GM21786 (cell line): ENCODE measurements around the gene HADHA.
"Not testable (repeated sequence)": the region's sequence is repeated elsewhere in the genome, so short reads cannot be mapped to it uniquely, and the experiment has no call there.

Experiments
- ATAC-seq: cut with Tn5 transposase; IDR thresholded peaks from one replicate; pipeline ENCODE4 v1.9.1; 2021; ENCODE audit not compliant: unreplicated experiment

Gene HADHA

DNA sequence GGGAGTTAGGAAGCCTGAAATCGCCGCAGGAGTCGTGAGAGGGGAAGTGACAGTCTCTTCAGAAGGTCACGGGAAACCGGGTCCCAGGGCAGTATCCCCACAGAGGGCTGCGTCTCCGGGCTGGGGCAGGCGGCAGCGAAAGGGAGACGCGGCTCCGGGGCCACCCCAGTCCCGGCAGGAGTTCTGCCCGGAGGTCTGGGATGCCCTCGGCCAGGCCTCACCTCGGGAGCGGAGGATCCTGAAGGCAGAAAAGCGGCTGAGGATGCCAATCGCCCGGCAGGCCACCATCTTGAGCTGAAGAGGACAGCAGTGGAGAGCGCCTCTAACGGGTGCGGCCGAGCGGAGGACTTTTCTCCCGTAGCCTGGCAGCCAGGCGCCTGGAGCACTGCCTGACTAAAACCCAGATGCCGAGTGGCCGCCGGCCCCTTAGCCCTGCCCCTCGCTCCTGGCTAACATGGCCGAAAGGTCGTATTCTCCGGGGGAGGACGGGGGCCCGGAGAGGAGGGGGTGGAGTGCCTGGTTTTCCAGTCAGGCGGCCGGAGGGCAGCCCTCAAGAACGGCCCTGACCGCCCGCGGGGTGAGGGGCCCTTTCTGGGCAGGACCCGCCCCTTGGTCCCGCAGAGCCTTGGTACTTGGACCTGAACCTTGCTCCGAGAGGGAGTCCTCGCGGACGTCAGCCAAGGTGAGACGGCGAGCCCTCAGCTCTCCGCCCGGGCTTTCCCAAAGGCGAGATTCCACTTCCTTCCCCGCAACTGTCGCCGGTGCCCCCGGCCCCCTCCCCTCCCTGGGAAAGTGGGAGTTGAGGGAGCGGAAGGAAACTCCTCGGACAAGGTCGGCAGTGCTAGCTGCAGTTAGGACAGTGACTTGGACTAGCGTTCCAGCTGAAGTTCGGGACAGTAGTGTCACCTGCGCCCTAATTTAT is at the start of gene HADHA, which contains the start of gene HADHB:
Gene HADHA, minus strand, starts transcription at position 324 of the 922 bp plus-strand sequence. Its CDS starts 36 bp downstream, at position 288.
Gene HADHB, plus strand, starts transcription at position 631 of the 922 bp plus-strand sequence. CDS start 9,316 bp downstream, outside the sequence.
- ATAC-seq, result peak; percentile 60

DNA sequence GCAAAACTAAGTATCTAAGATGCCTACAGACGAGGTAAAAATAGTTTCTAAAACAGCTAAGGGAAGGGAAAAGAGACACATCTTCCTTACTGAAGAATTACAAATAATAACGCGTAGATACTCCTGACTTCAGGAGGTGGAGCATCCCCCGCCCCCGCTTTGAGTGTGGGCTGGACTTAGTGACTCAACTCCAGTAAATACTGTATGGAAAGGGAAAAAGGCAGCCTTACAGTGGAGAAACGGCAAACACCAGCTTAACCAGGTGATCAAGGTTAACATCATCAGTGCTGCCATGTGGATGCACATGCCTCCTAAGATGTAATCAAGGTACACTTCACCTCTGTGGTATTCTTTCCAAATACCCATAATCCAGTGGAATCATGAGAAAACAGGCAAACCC is 48.2 kb upstream of the HADHA start:
- no peak for ATAC-seq

DNA sequence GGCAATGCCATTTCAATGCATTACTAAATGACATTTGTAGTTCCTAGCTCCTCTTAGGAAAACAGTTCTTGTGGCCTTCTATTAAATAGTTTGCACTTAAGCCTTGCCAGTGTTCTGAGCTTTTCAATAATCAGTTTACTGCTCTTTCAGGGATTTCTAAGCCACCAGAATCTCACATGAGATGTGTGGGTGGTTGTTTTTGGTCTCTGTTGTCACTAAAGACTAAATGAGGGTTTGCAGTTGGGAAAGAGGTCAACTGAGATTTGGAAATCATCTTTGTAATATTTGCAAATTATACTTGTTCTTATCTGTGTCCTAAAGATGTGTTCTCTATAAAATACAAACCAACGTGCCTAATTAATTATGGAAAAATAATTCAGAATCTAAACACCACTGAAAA is 45.6 kb upstream of the HADHA start:
- no peak for ATAC-seq

DNA sequence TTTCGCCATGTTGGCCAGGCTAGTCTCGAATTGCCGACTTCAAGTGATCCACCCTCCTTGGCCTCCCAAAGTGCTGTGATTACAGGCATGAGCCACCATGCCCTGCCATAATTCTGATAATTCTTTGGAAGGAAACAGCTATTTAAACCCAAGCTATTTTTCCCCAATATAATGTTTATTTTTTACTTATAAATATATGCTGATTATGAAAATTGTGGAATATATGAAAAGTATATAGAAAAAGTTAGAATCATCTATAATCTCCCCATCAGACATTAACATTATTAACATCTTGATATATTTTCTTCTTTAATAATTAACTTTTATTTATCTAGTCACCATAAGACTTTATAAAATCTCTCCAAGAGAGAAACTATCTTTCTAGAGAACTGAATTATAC is 41.5 kb upstream of the HADHA start:
- no peak for ATAC-seq

DNA sequence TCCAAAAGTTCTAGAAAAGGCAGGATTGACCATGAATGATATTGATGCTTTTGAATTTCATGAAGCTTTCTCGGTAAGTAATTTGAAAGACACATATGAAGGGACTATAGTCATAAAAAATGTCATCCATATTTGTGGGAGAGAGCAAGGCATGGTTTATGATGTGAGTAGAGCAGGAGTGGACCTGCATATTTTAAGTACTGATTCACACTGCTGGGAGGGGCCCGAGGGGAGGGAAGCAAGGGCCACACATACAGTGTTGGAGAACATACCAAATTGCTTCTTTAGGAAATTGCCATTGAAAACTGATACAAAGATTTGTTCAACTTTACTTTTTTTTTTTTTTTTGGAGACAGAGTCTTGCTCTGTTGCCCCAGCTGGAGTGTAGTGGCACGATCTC is 39.7 kb upstream of the HADHA start:
- no peak for ATAC-seq

DNA sequence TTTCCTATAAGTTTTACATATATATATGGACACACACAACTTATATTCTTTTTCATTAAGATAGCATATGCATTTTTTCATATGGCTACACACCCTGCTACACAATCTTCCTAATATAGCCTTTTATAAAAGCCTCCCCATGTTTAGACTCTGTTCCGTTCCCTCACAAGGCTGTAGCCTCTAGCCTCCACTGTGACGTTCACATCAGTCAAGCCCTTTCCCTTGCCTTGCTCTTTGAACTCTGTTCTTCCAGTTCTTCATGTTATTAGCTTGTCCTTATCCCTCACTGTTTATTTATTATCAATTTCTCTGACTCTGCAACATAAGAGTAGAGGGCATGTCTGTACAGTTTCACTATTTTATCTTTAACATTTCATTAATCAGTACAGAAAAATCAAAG is 39.2 kb upstream of the HADHA start:
- no peak for ATAC-seq

DNA sequence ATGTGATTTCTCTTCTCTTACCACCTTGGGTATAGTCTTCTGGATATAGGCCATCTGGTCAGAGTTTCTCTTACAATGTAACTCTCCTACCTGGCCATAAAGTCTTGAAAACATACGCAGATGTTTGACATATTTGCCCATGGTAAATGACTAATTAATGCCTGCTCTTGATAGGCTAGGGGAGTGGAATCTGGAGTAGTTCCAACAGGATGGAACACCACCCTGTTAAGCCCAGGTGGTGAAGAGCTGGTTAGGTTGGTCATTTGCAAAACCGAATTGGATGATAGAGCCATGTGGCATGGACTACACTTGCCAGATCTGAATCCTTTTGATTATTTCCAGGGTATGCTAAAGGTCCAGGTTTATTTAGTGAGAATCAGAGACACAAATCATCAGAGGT is 36.8 kb upstream of the HADHA start:
- ATAC-seq, result no peak

DNA sequence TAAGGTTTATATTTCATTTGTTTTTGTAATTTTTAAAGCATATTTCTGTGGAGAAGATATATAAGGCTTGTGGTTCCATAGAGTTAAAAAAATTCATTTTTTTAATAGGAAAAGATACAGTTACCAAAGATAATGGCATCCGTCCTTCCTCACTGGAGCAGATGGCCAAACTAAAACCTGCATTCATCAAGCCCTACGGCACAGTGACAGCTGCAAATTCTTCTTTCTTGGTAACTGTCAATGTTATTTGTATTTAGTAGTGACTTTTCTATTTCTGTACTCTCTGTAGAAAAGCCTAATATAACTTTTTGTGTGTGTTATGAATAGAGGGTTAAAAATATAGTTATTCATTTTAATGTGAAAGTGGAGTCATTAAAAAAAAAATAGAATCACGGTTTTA is 35.5 kb upstream of the HADHA start:
- no peak for ATAC-seq

DNA sequence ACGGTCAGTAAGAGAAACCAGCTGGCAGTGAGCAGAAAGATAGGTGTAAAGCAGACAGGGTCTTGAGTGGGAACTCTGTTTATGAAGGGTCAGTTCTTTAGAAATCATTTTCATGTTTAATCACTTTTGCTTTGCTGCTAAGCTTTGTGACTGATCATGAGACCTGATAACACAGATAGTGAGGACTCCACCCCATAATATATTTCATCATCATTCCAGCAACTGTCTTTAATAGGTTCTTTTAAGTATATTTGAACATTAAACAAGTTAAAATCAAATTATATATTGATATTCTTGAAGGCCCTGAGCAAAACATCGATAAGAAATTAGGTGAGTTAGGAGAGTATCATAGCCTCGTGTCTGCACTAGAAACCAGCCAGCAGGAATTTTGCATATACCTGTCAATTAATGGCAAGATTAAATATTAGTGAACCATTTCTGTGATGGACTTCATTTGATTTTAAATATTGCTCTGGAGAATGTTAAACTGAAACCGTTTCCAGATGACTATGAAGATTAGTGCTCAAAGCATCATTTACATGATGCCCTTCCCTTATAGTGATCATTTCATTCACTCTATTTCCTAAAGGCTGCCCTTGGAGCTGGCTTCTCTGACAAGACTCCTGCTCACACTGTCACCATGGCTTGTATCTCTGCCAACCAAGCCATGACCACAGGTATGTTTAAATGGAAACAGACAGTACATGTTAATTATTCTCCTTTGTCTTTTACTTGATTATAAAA is 32.2 kb upstream of the HADHA start:
- ATAC-seq, result no peak

DNA sequence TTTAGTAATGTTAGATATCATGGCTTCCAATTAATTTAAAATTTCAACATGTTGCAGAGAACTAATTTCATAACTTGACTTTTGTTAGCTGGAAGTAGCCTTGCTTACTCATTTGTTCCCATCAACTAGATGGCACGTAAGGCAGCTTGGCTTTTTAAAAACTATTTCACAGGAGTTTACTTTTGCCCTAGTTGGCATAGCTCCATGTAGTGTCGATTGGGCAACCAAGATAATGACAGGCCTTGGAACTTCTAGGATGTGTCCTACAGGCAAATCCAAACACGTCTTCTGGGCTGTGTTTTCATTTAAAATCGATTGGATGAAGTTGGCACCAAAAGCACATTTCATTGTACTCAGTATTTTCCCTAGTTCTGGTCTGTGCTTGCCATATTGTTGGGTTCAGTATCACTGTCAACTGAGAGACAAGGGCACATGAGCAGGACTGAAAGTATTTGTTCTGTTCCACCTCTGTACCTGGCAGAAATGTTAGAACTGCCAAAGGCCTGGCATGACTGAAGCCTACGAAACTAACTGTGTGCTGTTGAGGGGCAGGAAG is 29.7 kb upstream of the HADHA start:
- ATAC-seq, result no peak

DNA sequence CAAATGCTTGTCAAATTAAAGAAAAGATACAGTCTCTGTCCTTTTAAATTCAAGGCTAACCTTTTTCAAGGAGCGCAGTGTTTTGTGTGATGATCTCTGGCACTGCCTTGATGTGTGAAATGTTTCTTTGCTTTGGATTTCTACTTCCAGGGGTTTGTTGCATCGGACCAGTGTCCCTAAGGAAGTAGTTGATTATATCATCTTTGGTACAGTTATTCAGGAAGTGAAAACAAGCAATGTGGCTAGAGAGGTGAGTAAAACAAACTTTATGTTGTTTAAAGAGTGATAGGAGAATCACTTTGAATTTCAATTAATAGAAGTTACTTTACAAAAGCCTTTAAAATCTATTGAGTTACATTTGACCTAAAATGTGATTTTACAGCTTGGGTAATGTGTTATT is 29.1 kb upstream of the HADHA start:
- no peak for ATAC-seq

DNA sequence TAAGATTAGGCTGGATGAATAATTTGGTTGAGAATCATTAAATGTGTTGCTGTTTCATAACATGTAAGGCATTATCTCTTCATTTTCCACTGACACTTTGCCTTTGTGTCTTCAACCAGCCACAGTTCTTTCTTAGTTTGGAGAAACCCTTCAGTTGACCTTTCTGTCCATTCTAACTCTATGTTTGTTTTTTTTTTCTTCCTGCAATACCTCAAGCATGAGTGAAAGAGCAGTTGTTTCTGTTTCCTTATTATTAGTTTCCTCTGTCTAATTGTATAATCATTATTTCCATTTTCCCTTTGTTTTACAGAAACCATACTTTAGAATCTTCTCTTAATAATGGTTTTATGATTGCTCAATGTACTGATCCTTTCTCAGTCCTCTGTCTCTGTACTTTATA is 25.9 kb upstream of the HADHA start:
- no peak for ATAC-seq

DNA sequence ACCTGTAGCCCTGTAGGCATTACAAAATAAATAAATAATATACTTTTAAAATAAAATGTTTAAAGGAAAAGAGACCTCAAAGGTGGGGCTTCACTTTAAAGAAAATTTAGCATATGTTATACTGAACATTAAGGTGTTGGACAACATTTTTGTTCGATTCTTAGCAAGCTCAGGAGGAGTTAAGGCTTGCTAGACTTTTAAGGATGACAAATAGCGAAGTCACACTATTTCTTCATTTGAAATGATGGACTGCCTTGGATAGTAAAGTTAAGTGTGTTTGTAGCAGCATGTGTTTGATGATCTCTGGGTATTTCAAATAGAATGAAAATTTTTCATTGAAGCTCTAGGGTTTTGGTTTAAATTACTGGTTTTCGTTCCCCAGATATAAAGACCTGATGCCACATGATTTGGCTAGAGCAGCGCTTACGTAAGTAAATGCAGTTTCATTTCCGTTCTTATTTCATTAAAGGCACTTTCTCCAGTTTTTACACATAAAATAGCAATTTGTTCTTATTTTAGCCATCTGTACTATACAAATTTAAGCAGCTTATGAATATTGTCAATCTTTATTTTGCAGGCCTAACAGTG is 25.2 kb upstream of the HADHA start:
- ATAC-seq, result no peak

DNA sequence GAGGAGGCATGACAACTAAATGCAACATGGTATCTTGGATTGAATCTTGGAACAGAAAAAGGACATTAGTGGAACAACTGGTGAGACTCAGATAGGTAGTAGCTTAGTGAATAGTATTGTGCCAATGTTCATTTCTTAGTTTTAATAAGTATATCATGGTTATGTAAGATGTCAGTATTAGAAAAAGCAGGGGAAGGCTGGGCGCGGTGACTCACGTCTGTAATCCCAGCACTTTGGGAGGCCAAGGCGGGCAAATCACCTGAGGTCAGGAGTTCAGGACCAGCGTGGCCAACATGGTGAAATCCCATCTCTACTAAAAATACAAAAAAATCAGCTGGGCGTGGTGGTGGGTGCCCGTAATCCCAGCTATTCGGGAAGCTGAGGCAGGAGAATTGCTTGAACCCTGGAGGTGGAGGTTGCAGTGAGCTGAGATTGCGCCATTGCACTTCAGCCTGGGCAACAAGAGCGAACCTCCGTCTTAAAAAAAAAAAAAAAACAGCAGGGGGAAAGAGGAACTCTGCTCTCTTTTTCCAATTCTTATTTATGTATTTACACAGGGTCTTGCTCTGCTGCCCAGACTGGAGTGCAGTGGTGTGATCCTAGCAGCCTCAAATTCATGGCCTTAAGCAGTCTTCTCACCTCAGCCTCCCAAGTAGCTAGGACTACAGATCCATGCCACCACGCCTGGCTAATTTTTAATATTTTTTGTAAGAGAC is 24.4 kb upstream of the HADHA start:
- ATAC-seq, result not testable (repeated sequence)

DNA sequence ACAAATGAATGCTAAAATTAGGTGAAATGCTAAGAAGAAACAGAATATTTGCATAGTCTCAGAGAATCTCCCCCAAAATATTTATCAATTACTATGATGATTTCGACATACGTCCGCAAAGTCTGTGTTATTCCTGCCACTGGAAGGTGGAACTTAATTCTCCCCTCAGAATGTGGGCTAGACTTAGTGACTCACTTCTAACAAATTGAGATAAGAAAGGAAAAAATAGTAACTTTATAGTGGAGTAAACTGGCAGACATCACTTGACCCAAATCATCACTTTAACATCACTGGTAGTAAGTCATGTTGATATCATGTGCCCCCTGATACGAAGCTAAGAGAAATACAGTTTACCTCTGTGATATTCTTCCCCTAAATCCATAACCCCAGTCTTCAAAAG is 23.8 kb upstream of the HADHA start:
- no peak for ATAC-seq

DNA sequence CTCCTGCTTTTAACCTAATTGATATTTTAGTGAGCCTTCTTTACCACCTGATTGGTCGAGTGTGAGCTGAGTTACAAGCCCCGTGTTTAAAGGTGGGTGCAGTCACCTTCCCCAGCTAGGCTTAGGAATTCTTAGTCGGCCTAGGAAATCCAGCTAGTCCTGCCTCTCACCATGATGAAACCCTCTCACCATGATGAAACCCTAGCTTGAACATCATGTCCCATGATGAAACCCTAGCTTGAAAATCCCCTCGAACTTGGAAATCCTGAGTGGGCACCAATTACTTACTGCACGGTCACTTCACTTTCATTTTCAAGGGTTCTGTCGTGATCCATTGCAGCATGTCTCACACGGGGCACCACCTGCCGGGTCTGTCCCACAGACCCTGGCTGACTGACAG is 14.4 kb upstream of the HADHA start:
- not testable (repeated sequence) for ATAC-seq

DNA sequence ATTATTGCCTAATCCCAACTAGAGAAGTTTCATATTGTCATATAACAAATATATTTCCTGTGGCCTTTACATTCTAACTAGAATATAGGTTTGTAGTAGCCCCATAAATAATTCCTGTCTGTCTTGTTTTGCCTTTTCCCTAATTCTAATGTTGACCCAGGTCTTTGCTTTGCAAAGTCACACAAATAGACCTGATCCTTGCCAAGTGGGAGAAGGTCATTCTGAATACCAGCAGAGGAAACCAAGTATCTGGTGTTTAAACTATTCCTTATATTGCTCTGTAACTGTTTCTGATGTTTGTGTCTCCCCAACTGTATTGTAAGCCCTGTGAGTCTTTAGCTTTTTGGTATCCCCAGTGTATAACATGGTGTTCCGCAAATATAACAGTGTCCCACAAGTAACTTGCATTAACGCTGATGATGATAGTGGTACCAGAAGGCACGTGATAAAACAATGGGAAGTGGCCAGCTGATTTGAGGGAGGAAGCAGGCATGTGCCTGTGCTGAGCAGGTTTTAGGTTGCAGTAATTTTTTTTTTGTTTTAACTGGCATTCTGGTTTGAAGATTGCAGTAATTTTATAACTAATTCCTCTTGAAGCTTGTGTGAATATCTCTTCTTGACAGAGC is 11.4 kb upstream of the HADHA start:
- no peak for ATAC-seq

DNA sequence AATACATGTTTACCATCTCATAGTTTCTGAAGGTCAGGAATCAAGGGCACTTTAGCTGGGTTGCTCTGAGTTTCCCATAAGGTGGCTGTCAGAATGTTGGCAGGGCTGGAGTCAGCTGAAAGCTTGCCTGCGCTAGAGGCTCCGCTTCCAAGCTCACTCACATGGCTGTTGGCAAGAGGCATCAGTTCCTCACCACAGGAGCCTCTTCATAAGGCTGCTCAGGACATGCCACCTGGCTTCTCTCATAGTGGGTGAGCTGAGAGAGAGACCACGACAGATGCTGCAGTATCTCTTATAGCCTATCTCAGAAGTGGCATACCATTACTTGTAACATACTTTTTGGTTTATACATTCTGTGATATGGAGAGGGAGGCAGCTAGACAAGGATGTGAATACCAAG is 7.5 kb upstream of the HADHA start:
- ATAC-seq, result no peak

DNA sequence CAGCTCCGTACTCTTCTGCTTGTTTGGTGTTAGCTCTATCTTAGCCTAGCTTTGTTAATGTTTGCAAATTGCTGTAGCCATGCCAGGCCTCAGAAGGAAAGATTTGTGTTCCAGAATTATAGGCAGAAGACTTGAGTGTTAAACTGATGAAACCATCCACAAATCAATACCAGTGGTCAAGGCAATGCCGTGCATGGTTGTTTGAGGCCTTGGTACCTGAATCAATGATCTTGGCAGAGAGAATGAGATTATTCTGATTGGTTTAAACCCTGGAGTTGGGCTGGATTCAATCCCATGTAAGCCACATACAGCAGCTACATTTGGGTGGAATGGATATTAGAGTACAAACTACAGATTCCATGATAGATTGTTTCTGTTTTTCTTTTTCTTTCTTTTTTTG is 5.2 kb upstream of the HADHA start:
- ATAC-seq, result no peak

DNA sequence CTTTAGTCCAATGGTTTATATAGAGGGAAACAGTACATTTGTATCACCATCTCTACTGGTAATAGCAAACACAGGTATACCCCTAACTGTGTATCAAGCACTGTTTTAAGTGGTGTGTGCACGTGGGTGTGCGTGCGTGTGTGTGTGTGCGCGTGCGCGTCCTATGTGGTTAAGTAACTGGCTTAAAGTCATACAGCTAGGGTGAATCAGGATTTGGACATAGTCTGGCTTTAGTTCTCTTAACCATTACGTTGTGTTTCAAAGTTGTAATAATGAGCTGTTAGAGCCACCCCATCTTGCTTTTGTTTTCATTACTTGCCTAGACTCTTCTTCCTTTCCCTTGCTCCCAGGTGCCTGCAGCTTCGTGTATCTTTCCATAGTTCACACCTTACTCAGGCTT is 2.4 kb upstream of the HADHA start:
- ATAC-seq, result no peak
